ENCODE data around the gene THBS2. TPM values are rescaled to one million over a fixed set of nuclear protein-coding genes. Genes with fewer than 3 reads are reported as not detected.

The THBS2 gene
- total RNA-seq, 1 donor from 2014 or later: 0.23 TPM

DNA sequence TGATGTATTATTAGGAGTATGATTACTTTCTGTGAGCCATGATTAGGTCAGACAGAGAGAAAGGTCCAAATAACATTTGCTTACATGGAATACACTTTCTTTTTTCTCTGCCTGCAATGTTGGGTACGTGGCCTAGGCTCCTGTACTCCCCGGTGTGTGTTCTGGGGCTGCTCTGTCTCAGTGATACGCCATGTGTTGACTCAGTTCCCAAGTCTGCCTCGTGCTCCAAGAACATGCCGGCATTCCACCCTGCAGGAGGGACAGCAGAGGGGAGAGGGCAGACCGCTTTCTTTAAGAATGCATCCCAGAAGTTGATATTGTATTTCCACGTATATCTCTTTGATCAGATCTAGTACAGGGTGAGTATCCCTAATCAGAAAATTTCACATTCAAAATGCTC lies 33.3 kb upstream of the THBS2 start:
- Mint-ChIP-seq H3K4me1 (ENCODE audit: unreplicated experiment) (no peaks in the 10 kb centered on the region), H3K27ac (ENCODE audit: unreplicated experiment) (no peak overlapping the region), H3K4me3 (ENCODE audit: unreplicated experiment) (no peak overlapping the region), H3K27me3 (ENCODE audit: unreplicated experiment) (peaks cover 7% of the 10 kb centered on the region), H3K36me3 (ENCODE audit: low read depth, unreplicated experiment) (no peaks in the 10 kb centered on the region), H3K9me3 (ENCODE audit: unreplicated experiment) (no peaks in the 10 kb centered on the region)
- TF ChIP-seq, protein P1, sequence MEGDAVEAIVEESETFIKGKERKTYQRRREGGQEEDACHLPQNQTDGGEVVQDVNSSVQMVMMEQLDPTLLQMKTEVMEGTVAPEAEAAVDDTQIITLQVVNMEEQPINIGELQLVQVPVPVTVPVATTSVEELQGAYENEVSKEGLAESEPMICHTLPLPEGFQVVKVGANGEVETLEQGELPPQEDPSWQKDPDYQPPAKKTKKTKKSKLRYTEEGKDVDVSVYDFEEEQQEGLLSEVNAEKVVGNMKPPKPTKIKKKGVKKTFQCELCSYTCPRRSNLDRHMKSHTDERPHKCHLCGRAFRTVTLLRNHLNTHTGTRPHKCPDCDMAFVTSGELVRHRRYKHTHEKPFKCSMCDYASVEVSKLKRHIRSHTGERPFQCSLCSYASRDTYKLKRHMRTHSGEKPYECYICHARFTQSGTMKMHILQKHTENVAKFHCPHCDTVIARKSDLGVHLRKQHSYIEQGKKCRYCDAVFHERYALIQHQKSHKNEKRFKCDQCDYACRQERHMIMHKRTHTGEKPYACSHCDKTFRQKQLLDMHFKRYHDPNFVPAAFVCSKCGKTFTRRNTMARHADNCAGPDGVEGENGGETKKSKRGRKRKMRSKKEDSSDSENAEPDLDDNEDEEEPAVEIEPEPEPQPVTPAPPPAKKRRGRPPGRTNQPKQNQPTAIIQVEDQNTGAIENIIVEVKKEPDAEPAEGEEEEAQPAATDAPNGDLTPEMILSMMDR (IDR thresholded peaks at IDR 0.05; ENCODE audit: unreplicated experiment): no peak
- DNase-seq (ENCODE audit: low spot score): no peak

DNA sequence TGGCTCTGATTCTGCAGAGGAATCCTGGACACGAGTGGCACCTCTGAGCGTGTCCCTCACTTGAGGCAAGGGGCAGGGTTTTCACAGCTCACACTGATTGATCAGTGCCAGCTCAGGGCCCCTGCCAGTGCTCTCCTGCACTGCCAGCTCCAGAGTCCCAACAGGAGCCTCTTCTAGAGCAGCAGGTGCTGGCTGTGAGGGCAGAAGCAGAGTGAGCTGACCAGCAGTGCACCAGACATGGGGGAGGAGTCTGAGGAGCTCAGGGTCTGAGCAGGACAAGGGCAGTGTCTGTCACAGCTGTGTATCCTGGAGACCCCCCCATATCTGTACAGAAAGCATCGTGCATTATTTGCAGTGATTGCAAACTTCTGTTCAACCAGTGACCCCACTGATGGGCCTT lies 31.5 kb upstream of the THBS2 start:
- peaks cover 3% of the 10 kb centered on the region for H3K27me3 Mint-ChIP-seq (ENCODE audit: unreplicated experiment)
- no peak overlapping the region for H3K4me3 Mint-ChIP-seq (ENCODE audit: unreplicated experiment)
- no peak overlapping the region for H3K27ac Mint-ChIP-seq (ENCODE audit: unreplicated experiment)
- DNase-seq (ENCODE audit: low spot score): no peak
- no peaks in the 10 kb centered on the region for H3K36me3 Mint-ChIP-seq (ENCODE audit: low read depth, unreplicated experiment)
- no peaks in the 10 kb centered on the region for H3K9me3 Mint-ChIP-seq (ENCODE audit: unreplicated experiment)
- TF ChIP-seq, protein P1 (IDR thresholded peaks at IDR 0.05; ENCODE audit: unreplicated experiment): no peak
- H3K4me1 Mint-ChIP-seq (ENCODE audit: unreplicated experiment): no peaks in the 10 kb centered on the region

DNA sequence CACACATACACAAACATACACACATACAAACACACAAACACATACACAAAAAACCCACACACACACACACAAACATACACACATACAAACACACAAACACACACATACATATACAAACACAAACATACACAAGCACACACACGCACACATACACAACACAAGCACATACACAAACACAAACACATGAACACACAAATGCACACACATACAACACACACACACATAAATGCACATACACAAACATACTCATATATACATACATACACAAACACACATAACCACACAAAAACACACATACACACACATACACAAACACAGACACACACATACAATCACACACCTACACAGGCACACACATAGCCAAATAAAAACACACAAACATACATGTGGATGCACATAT lies 30.3 kb upstream of the THBS2 start:
- no peaks in the 10 kb centered on the region for H3K9me3 Mint-ChIP-seq (ENCODE audit: unreplicated experiment)
- no peak overlapping the region for H3K4me3 Mint-ChIP-seq (ENCODE audit: unreplicated experiment)
- no peaks in the 10 kb centered on the region for H3K36me3 Mint-ChIP-seq (ENCODE audit: low read depth, unreplicated experiment)
- no peak for DNase-seq (ENCODE audit: low spot score)
- H3K27ac Mint-ChIP-seq (ENCODE audit: unreplicated experiment): no peak overlapping the region
- H3K27me3 Mint-ChIP-seq (ENCODE audit: unreplicated experiment): peaks cover 3% of the 10 kb centered on the region
- TF ChIP-seq, protein P1 (IDR thresholded peaks at IDR 0.05; ENCODE audit: unreplicated experiment): no peak
- H3K4me1 Mint-ChIP-seq (ENCODE audit: unreplicated experiment): no peaks in the 10 kb centered on the region

DNA sequence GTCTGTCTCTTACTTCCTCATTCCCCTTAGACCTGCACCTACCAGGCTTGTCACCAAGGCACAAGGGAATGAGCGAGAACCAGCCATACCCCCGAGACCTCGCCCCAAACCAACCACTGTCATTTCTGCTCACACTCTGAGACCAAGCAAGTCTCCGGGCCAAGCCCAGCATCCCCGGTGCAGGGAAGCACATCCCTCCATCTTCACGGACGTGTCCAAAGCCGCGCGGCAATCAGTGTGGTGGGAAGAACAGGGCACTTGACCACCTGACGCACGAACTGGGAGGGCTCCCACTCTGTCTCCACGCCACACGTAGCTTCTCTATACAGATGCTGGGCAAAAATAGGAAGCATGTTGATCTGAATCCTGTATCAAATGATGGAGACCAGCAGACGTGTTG lies 28.4 kb upstream of the THBS2 start:
- H3K9me3 Mint-ChIP-seq (ENCODE audit: unreplicated experiment): no peaks in the 10 kb centered on the region
- DNase-seq (ENCODE audit: low spot score): no peak
- H3K4me3 Mint-ChIP-seq (ENCODE audit: unreplicated experiment): no peak overlapping the region
- peaks cover 3% of the 10 kb centered on the region for H3K27me3 Mint-ChIP-seq (ENCODE audit: unreplicated experiment)
- no peaks in the 10 kb centered on the region for H3K4me1 Mint-ChIP-seq (ENCODE audit: unreplicated experiment)
- no peak overlapping the region for H3K27ac Mint-ChIP-seq (ENCODE audit: unreplicated experiment)
- TF ChIP-seq, protein P1 (IDR thresholded peaks at IDR 0.05; ENCODE audit: unreplicated experiment): no peak
- H3K36me3 Mint-ChIP-seq (ENCODE audit: low read depth, unreplicated experiment): no peaks in the 10 kb centered on the region

DNA sequence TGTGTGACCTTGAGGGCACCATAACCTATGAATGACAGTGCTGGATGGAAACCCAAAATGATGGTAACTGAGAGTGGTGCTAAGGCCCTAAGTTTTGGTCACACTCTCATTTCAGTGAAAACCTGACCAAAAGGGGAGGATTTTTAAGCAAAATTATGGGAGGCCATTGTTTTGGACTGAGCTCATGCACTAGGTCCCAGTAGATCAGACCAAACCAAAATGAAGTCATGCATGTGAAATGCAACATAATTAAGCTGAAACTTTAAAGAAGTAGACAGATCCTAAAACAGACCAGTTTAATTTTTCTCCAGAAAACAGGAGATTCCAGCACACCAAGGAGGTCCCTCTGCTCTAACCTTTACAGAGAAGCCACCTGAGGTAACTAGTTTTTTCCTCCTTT lies 24.0 kb upstream of the THBS2 start:
- Mint-ChIP-seq H3K4me3 (ENCODE audit: unreplicated experiment) (no peak overlapping the region), H3K4me1 (ENCODE audit: unreplicated experiment) (no peaks in the 10 kb centered on the region), H3K27me3 (ENCODE audit: unreplicated experiment) (peaks cover 1% of the 10 kb centered on the region), H3K27ac (ENCODE audit: unreplicated experiment) (no peak overlapping the region), H3K9me3 (ENCODE audit: unreplicated experiment) (no peaks in the 10 kb centered on the region), H3K36me3 (ENCODE audit: low read depth, unreplicated experiment) (no peaks in the 10 kb centered on the region)
- TF ChIP-seq, protein P1 (IDR thresholded peaks at IDR 0.05; ENCODE audit: unreplicated experiment): no peak
- DNase-seq (ENCODE audit: low spot score): no peak

Measured in endothelial cell (in vitro differentiated cells).